PFSK-1 (cell line): ENCODE measurements around the gene ZNF787.

ENCODE experiments used
- FOXP2 ChIP-seq: optimal IDR thresholded peaks from 2 replicates; pipeline ENCODE3; 2011; ENCODE audit warnings: borderline replicate concordance, control low read depth, inconsistent platforms; ENCODE audit not compliant: insufficient read depth; ENCODE audit errors: extremely low read length, extremely low read depth
- POLR2AphosphoS5 ChIP-seq: IDR thresholded peaks from 2 replicates; pipeline ENCODE4 v1.6.1; 2012; ENCODE audit warnings: low read depth, mild to moderate bottlenecking, control low read depth, low read length, moderate library complexity
- SIN3A ChIP-seq: IDR thresholded peaks from 2 replicates; pipeline ENCODE4 v1.6.1; 2012; ENCODE audit warnings: mild to moderate bottlenecking, low read length, moderate library complexity, borderline replicate concordance; ENCODE audit not compliant: insufficient read depth
- TAF1 ChIP-seq: IDR thresholded peaks from 2 replicates; pipeline ENCODE4 v1.6.1; 2012; ENCODE audit warnings: low read length, control low read depth, borderline replicate concordance; ENCODE audit not compliant: insufficient read depth
- TF ChIP-seq, protein P1 (sequence below), 2 experiments: IDR thresholded peaks; 2 replicates each; pipeline versions ENCODE4 v1.6.1 to v1.8.0; 2011 to 2012; ENCODE audit warnings: low read depth in 2 of 2, low read length in 2 of 2, control low read depth in 1 of 2, inconsistent platforms in 1 of 2, mild to moderate bottlenecking in 1 of 2, moderate library complexity in 1 of 2; ENCODE audit not compliant: insufficient read depth in 1 of 2

Gene ZNF787

DNA sequence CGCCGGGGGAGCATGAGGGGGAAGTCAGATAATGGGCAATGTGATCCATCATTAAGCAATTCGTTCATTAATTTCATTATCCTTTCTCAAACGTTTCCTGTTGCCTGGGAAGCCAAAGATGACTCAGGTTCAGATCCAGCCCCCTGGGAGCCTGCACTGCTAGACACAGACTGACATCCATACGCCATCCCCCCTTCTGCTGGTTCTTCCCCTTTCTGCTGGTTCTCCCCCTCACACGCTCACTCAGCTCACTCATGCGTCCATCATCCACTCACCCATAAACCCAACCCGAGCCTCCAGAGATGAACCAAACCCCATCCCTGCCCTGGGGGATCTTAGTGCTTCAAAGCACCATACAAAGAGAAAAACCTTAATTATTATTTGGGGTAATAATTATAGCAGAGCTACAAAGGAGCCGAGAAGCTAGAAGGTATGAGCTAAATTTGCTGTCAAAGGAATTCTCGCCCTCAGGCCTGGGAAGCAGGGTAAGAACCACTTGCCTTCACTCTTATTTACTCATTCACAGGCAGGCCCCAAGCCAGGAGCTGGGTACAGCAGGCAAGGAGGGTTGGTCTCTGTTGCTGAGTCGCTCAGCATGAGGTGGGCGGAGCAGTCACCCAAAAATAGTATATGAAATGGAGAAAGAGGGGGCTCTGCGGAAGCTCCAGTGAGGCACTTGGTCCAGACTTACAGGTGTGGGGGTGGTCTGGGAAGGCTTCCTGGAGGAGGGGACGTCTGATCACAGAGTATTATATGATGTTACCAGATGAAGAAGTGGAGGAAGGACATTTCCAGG is 13.0 kb upstream of the ZNF787 start:
- TF ChIP-seq FOXP2: peak; percentile 23
- TF ChIP-seq TAF1: no peak

DNA sequence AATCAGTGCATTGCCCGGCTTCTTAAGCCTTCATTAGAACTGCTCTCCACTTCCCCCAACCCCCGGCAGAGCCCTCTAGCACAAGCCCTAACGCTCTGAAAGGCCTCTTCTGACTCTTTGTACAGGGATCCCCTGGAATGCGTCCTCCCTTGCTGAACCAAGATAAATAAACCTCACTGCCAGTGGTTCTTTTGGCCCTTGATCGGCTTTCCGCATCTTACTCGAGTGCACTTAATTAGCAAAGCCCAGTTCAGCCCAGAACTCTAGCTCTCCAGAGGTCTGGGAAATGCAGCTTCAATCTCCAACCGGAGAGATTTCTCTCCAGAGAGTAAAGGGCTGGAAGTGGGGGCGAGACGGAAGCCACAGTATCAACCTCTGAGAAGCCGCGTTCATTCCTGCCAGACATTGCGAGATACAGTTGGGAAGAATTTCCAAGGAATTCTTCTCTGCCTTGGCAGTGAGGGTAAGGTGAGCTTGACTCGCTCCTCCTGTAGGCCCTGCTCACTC is 11.3 kb upstream of the ZNF787 start:
- no peak for TF ChIP-seq FOXP2
- TF ChIP-seq, protein P1, sequence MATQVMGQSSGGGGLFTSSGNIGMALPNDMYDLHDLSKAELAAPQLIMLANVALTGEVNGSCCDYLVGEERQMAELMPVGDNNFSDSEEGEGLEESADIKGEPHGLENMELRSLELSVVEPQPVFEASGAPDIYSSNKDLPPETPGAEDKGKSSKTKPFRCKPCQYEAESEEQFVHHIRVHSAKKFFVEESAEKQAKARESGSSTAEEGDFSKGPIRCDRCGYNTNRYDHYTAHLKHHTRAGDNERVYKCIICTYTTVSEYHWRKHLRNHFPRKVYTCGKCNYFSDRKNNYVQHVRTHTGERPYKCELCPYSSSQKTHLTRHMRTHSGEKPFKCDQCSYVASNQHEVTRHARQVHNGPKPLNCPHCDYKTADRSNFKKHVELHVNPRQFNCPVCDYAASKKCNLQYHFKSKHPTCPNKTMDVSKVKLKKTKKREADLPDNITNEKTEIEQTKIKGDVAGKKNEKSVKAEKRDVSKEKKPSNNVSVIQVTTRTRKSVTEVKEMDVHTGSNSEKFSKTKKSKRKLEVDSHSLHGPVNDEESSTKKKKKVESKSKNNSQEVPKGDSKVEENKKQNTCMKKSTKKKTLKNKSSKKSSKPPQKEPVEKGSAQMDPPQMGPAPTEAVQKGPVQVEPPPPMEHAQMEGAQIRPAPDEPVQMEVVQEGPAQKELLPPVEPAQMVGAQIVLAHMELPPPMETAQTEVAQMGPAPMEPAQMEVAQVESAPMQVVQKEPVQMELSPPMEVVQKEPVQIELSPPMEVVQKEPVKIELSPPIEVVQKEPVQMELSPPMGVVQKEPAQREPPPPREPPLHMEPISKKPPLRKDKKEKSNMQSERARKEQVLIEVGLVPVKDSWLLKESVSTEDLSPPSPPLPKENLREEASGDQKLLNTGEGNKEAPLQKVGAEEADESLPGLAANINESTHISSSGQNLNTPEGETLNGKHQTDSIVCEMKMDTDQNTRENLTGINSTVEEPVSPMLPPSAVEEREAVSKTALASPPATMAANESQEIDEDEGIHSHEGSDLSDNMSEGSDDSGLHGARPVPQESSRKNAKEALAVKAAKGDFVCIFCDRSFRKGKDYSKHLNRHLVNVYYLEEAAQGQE (IDR thresholded peaks at IDR 0.05; ENCODE audit: insufficient read depth in 1 of 2, low read depth in 2 of 2, low read length in 2 of 2): no peak
- TF ChIP-seq POLR2AphosphoS5: no peak
- no peak for TF ChIP-seq TAF1
- TF ChIP-seq SIN3A: no peak

DNA sequence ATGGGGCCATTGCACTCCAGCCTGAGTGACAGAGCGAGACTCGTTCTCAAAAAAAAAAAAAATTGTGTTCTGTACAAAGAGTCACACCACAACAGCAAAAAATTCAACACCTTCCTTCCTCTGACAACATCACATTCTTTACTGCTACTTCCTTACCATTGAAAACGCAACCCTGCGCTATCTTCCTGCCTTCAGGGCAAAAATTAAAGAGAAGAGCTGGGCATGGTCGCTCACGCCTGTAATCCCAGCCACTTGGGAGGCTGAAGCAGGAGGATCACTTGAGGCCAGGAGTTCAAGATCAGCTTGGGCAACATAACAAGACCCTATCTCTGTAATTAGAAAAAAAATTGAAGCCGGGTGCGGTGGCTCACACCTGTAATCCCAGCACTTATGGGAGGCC is 10.6 kb upstream of the ZNF787 start:
- TF ChIP-seq, protein P1 (IDR thresholded peaks at IDR 0.05; ENCODE audit: insufficient read depth in 1 of 2, low read depth in 2 of 2, low read length in 2 of 2): no peak
- TF ChIP-seq TAF1: no peak
- TF ChIP-seq FOXP2: no peak
- TF ChIP-seq POLR2AphosphoS5: no peak
- no peak for TF ChIP-seq SIN3A

DNA sequence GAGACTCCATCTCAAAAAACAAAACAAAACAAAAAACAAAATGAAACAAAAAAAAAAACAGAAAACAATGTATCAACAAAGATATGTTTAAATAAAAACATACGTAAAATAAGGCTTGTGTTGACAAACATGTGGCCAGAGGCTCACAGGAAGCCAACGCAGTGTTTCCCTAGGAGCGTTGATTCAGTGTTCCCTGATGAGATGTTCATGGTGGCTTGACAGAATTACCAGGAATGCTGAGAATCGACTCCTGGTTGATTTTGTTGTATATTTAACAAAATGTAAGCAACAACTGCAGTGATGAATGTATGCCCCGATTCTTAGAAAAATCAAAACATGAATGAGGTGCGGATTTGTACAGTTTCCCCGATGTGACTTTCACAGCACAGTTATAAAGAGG is 8.9 kb upstream of the ZNF787 start:
- TF ChIP-seq SIN3A (no peak), TAF1 (no peak), POLR2AphosphoS5 (no peak), FOXP2 (no peak)
- TF ChIP-seq, protein P1 (IDR thresholded peaks at IDR 0.05; ENCODE audit: insufficient read depth in 1 of 2, low read depth in 2 of 2, low read length in 2 of 2): no peak

DNA sequence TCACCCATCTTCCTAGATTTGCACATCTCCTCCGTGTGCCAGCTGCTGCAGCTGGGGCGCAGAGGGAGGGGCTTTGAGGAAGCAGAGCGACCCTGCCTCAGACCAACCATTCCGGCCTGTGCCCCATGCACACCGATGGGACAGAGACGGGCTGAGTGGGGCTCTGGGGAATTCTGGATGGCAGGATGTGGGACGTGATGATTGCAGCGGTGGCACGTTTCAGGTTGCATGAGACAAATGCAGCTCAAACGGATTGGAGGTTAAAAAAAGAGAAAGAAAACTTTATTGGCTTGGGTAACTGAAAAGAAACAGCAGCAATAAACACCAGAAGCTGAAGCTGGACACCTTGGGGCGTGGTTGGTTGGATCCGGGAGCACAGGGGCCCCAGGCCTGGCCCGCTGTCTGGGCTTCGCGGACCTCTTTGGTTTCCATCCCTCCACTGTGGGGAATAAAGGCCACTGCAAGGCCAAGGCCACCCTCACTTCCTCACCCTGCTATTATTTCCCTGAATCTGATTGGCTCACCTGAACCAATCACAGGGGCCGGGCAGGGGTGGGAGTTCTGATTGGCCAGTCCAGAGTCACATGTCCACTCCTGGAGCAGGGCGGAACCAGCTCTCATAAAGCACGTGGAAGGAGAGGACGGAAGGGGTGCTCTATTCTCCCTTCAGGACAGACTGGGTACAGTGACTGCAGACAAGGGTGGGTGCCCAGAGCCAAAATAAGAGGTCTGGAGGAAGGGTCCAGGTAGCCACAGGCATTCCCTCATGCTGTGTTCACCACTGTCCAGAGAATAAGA is 6.1 kb upstream of the ZNF787 start:
- TF ChIP-seq, protein P1 (IDR thresholded peaks at IDR 0.05; ENCODE audit: insufficient read depth in 1 of 2, low read depth in 2 of 2, low read length in 2 of 2): no peak
- TF ChIP-seq SIN3A: no peak
